GM21786 (cell line): ENCODE results near the gene GTF3C2.
"Not testable (repeated sequence)": the region's sequence is repeated elsewhere in the genome, so short reads cannot be mapped to it uniquely, and the experiment has no call there.

Experiments
- ATAC-seq: cut with Tn5 transposase; IDR thresholded peaks from one replicate; pipeline ENCODE4 v1.9.1; 2021; ENCODE audit not compliant: unreplicated experiment

The GTF3C2 gene

GRCh38 chr2:27323596-27324285, 32.8 kb downstream of the GTF3C2 start:
- ATAC-seq, result no peak

- peak; percentile 83 for ATAC-seq
These were observed 33.6 kb downstream of the GTF3C2 start, which contains the start of gene MPV17 for GRCh38 chr2:27322766-27323595. TSS of gene MPV17 (minus strand) at chr2:27323097. CDS start at chr2:27322517, 580 bp downstream.

- ATAC-seq, result no peak
These were observed 34.2 kb downstream of the GTF3C2 start for GRCh38 chr2:27322301-27322765.

- ATAC-seq, result no peak
These were observed 35.5 kb downstream of the GTF3C2 start for GRCh38 chr2:27320958-27321543.

GRCh38 chr2:27319839-27320238, 36.7 kb downstream of the GTF3C2 start:
- ATAC-seq, result not testable (repeated sequence)

GRCh38 chr2:27316655-27317412, 39.7 kb downstream of the GTF3C2 start:
- ATAC-seq, result no peak

- no peak for ATAC-seq
These were observed 41.4 kb downstream of the GTF3C2 start for GRCh38 chr2:27315122-27315521.

- no peak for ATAC-seq
These were observed 41.9 kb downstream of the GTF3C2 start for GRCh38 chr2:27314709-27315108.

- no peak for ATAC-seq
These were observed 42.5 kb downstream of the GTF3C2 start for GRCh38 chr2:27313882-27314645.

- ATAC-seq, result no peak
These were observed 44.4 kb downstream of the GTF3C2 start for GRCh38 chr2:27312152-27312551.

- ATAC-seq, result no peak
These were observed 46.9 kb downstream of the GTF3C2 start for GRCh38 chr2:27309651-27310050.

- ATAC-seq, result no peak
These were observed 48.1 kb downstream of the GTF3C2 start, which contains the start of gene UCN for GRCh38 chr2:27308359-27308881. TSS of gene UCN (minus strand) at chr2:27308445. CDS start at chr2:27307895, 550 bp downstream.

GRCh38 chr2:27307545-27308358, 48.8 kb downstream of the GTF3C2 start:
- ATAC-seq, result no peak

- ATAC-seq, result no peak
These were observed 49.3 kb downstream of the GTF3C2 start for GRCh38 chr2:27307287-27307544.

GRCh38 chr2:27306573-27307286, 49.8 kb downstream of the GTF3C2 start:
- ATAC-seq, result no peak

GRCh38 chr2:27306136-27306535, 50.4 kb downstream of the GTF3C2 start:
- no peak for ATAC-seq

- no peak for ATAC-seq
These were observed 51.0 kb downstream of the GTF3C2 start for GRCh38 chr2:27305516-27305915.

GRCh38 chr2:27304488-27305240, 51.9 kb downstream of the GTF3C2 start:
- no peak for ATAC-seq
